HUES48 (cell line): ENCODE results near the gene ANLN.
"Not testable (repeated sequence)": the region's sequence is repeated elsewhere in the genome, so short reads cannot be mapped to it uniquely, and the experiment has no call there.

Experiments used
- H3K27ac ChIP-seq: one replicate; pipeline ENCODE4 v1.7.0; 2013; ENCODE audit warnings: low read depth, low read length, inconsistent platforms
- H3K27me3 ChIP-seq: 2 replicates; pipeline ENCODE4 v1.6.1; 2013; ENCODE audit warnings: mild to moderate bottlenecking, low read length; ENCODE audit not compliant: control insufficient read depth, insufficient read depth
- H3K36me3 ChIP-seq: 2 replicates; pipeline ENCODE4 v1.6.1; 2013; ENCODE audit warnings: low read length; ENCODE audit not compliant: control insufficient read depth, insufficient read depth
- H3K4me1 ChIP-seq: 2 replicates; pipeline ENCODE4 v1.6.1; 2013; ENCODE audit warnings: mild to moderate bottlenecking, low read length; ENCODE audit not compliant: control insufficient read depth, insufficient read depth
- H3K4me3 ChIP-seq: 2 replicates; pipeline ENCODE4 v1.5.1; 2013; ENCODE audit warnings: mild to moderate bottlenecking, low read depth, low read length
- H3K9ac ChIP-seq: 2 replicates; pipeline ENCODE4 v1.6.1; 2013; ENCODE audit warnings: mild to moderate bottlenecking, low read depth, low read length, moderate library complexity
- H3K9me3 ChIP-seq: 2 replicates; pipeline ENCODE4 v1.6.1; 2013; ENCODE audit warnings: low read length; ENCODE audit not compliant: control insufficient read depth, insufficient read depth

Gene ANLN

DNA sequence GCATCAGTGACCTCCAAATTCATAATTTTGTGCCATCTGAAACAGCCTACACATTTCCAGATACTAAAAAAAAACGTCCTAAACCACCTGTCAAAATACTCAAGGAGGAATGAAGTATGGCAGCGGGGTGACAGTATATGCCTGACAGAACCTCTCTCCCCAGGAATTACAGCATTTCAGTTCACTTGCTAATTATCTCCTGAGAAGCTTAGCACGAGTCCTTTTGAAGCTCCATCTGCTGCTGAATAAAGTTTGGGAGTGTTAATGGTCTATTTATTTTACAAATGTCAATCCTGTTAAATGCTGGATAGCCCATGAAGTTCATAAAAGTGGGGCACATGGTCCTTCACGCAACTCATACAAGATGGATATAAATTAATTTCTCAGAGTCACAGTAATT, 29.4 kb upstream of the ANLN start:
- Histone ChIP-seq H3K9me3 (no peaks in the 10 kb centered on the region), H3K4me1 (peaks cover 24% of the 10 kb centered on the region), H3K36me3 (no peaks in the 10 kb centered on the region), H3K27ac (no peak overlapping the region), H3K4me3 (peak overlapping the region; percentile 6; the same call in 1 of the 2 replicates), H3K27me3 (peaks cover 87% of the 10 kb centered on the region), H3K9ac (no peak overlapping the region)

DNA sequence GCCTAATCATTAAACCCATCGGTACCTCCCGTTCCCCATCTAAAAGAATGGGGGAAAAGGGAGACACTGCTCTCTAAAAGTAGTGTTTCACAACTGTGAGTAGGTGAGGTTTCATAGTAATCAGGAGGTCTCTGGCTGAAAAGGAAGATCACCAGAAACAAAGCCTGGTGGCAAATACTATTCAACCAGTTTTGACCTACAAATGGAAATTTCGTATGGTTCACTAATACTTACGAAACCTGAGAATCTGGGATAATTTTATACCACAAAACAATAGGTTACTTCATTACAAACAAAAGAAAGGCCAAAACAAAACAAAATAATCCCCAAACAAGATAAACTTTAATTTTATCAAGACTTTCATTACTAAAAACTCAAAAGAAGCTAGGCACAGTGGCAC, 28.4 kb upstream of the ANLN start:
- H3K4me3 ChIP-seq = no peak overlapping the region
- H3K9ac ChIP-seq = no peak overlapping the region
- H3K27me3 ChIP-seq = peaks cover 97% of the 10 kb centered on the region
- H3K4me1 ChIP-seq = peaks cover 24% of the 10 kb centered on the region
- no peak overlapping the region for H3K27ac ChIP-seq
- H3K9me3 ChIP-seq = no peaks in the 10 kb centered on the region
- H3K36me3 ChIP-seq = no peaks in the 10 kb centered on the region

DNA sequence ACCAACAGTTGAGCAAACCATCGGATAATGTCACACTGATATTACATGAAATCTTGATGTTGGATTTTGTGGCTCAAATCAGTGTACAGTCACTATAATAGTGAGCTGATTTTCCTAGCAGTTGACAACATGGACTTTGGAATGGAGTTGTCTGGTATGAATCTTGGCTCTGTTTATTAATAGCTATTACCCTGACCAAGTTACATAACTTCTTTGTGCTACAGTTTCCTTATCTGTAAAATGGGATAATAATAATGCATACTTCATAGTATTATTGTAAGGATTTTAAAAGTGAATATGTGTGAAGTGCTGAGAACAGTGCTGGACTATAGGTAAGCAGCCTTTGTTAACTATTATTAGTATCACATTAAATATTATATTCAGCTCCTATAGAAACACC, 26.1 kb upstream of the ANLN start:
- Histone ChIP-seq H3K27me3 (peaks cover 97% of the 10 kb centered on the region), H3K36me3 (no peaks in the 10 kb centered on the region), H3K4me1 (peaks cover 24% of the 10 kb centered on the region), H3K27ac (no peak overlapping the region), H3K9ac (no peak overlapping the region), H3K4me3 (no peak overlapping the region), H3K9me3 (no peaks in the 10 kb centered on the region)

DNA sequence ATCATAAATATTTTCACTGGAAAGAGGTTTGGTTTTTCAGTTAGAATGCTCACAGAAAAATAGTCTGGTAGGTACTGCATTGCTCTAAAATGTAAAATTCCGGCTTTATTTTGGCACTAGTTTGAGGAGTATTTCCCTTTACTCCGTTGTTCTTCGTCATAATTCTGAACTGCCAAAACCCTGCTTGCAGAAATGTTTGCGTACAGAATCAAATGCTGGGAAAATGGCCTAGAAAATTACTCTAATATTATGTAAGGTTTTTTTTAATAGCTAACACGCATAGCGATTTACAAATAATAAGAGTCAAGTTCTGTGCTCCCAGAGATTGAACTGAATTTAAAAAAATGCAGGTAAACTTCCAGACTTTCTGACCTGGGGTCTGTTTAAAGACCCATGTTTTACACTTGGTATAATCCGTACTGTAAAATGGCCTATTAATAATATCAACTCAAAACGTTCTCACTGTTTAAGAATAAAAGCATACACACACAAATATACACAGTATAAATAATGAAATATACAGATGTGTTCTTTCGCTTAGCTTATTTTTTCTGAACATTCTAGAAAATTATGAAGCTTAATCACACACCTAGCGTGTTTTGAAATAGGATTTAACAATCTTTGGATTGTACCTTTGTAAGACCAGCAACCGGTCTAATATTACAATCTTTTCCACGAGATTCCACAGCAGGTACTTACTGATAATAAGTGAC, 23.5 kb upstream of the ANLN start:
- H3K27me3 ChIP-seq = peaks cover 75% of the 10 kb centered on the region
- peaks cover 3% of the 10 kb centered on the region for H3K4me1 ChIP-seq
- peak overlapping the region; percentile 83 for H3K4me3 ChIP-seq
- H3K9me3 ChIP-seq = no peaks in the 10 kb centered on the region
- H3K9ac ChIP-seq = no peak overlapping the region
- H3K27ac ChIP-seq = no peak overlapping the region
- no peaks in the 10 kb centered on the region for H3K36me3 ChIP-seq

GRCh38 chr7:36366718-36367560, 22.7 kb upstream of the ANLN start:
- no peaks in the 10 kb centered on the region for H3K36me3 ChIP-seq
- H3K4me1 ChIP-seq = no peaks in the 10 kb centered on the region
- peaks cover 67% of the 10 kb centered on the region for H3K27me3 ChIP-seq
- no peaks in the 10 kb centered on the region for H3K9me3 ChIP-seq
- no peak overlapping the region for H3K27ac ChIP-seq
- H3K4me3 ChIP-seq = peak overlapping the region; percentile 83
- no peak overlapping the region for H3K9ac ChIP-seq

- no peaks in the 10 kb centered on the region for H3K9me3 ChIP-seq
- no peak overlapping the region for H3K27ac ChIP-seq
- H3K4me3 ChIP-seq = peak overlapping the region; percentile 83
- H3K4me1 ChIP-seq = no peaks in the 10 kb centered on the region
- H3K9ac ChIP-seq = no peak overlapping the region
- peaks cover 60% of the 10 kb centered on the region for H3K27me3 ChIP-seq
- H3K36me3 ChIP-seq = no peaks in the 10 kb centered on the region
Measured at GRCh38 chr7:36367561-36368077, 22.0 kb upstream of the ANLN start.

DNA sequence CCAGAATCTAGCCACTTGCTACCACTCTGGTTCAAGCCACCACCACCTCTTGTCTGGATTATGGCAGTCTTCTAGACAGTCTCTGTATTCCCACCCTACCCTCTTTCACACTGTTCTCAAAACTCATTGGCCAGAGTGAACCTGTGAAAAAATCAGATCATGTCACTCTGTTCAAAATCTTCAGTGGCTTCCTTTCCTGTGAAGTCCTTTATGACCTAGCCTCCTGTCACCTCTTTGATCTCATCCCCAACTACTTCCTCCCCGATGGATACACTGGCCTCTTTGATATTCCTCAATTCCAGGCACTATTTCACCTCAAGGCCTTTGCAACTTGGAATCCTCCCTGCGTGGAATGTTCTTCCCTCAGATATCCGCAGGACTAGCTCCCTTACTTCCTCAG, 21.2 kb upstream of the ANLN start:
- H3K9me3 ChIP-seq = no peaks in the 10 kb centered on the region
- no peak overlapping the region for H3K4me3 ChIP-seq
- peaks cover 52% of the 10 kb centered on the region for H3K27me3 ChIP-seq
- H3K36me3 ChIP-seq = no peaks in the 10 kb centered on the region
- no peak overlapping the region for H3K27ac ChIP-seq
- H3K9ac ChIP-seq = no peak overlapping the region
- H3K4me1 ChIP-seq = no peaks in the 10 kb centered on the region

- no peak overlapping the region for H3K27ac ChIP-seq
- peaks cover 45% of the 10 kb centered on the region for H3K27me3 ChIP-seq
- no peaks in the 10 kb centered on the region for H3K9me3 ChIP-seq
- H3K4me3 ChIP-seq = no peak overlapping the region
- H3K36me3 ChIP-seq = no peaks in the 10 kb centered on the region
- no peak overlapping the region for H3K9ac ChIP-seq
- H3K4me1 ChIP-seq = no peaks in the 10 kb centered on the region
Measured at GRCh38 chr7:36369171-36369570, 20.5 kb upstream of the ANLN start.

DNA sequence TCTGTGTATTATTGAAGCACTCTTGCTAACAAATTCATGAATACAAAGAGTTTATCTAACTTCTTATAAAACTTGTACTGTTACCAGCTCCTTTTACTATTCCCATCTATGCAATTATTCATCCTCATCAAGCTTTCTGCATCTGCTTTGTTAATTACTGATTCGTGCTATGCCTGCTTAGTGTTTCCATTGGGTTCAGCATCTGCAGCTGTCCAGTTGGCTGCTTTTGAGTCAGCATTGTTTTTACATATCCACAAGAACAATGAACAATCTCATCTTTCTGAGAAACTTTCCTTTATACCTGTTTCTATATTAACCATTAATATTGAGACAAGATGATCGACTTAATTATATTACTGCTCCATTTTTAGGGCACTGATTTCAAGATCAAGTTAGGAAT, 19.6 kb upstream of the ANLN start:
- H3K27me3 ChIP-seq = peaks cover 36% of the 10 kb centered on the region
- no peaks in the 10 kb centered on the region for H3K4me1 ChIP-seq
- H3K9me3 ChIP-seq = no peaks in the 10 kb centered on the region
- H3K9ac ChIP-seq = no peak overlapping the region
- H3K4me3 ChIP-seq = no peak overlapping the region
- no peaks in the 10 kb centered on the region for H3K36me3 ChIP-seq
- H3K27ac ChIP-seq = no peak overlapping the region

DNA sequence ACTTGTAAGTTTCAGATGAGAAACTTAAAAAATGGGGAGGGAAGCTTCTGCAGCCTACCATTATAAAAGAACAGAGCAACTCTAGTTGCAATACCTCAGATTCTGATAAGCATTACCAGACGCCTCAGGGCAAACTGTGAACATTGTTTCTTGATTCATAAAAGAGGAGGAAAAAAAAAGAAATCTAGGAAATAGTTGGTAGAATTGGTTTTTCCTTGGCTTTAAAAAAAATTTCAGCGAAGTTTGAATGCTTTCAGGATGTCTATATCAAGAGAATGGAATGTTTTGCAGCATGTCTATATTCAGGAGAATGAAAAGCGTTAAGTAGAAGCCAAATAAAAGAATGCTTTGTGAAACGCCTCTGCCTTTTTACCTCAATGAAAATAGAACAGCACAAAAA, 17.5 kb upstream of the ANLN start:
- Histone ChIP-seq H3K4me3 (no peak overlapping the region), H3K9me3 (no peaks in the 10 kb centered on the region), H3K9ac (no peak overlapping the region), H3K27me3 (peaks cover 16% of the 10 kb centered on the region), H3K36me3 (no peaks in the 10 kb centered on the region), H3K27ac (no peak overlapping the region), H3K4me1 (no peaks in the 10 kb centered on the region)

DNA sequence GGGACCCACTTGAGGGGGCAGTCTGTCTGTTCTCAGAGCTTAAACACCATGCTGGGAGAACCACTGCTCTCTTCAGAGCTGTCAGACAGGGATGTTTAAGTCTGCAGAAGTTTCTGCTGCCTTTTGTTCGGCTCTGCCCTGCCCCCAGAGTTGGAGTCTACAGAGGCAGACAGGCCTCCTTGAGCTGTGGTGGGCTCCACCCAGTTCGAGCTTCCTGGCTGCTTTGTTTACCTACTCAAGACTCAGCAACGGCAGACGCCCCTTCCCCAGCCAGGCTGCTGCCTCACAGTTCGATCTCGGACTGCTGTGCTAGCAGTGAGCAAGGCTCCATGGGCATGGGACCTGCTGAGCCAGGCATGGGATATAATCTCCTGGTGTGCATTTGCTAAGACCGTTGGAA, 11.1 kb upstream of the ANLN start:
- not testable (repeated sequence) for H3K4me1 ChIP-seq, H3K9me3 ChIP-seq, H3K27me3 ChIP-seq, H3K9ac ChIP-seq, H3K4me3 ChIP-seq, H3K27ac ChIP-seq, H3K36me3 ChIP-seq
